GM23338 (cell line): ENCODE results near the gene TSHZ2. TPM values are rescaled to one million over a fixed set of nuclear protein-coding genes. Genes with fewer than 3 reads are reported as not detected.

ENCODE experiments used
- ATAC-seq: fragments of 200-7000 bp; cut with Tn5 transposase; 3 replicates; pipeline ENCODE4 v1.9.1; 2020
- DNase-seq: peaks from one replicate; pipeline ENCODE4 v3.0.0-alpha.2; 2015; ENCODE audit warnings: low spot score
- H2AFZ ChIP-seq: fragments of 200-600 bp; sonication (generic); 2 replicates; pipeline ENCODE4 v1.8.0; 2016; ENCODE audit warnings: antibody characterized with exemption, mild to moderate bottlenecking, moderate library complexity
- H3F3A ChIP-seq: fragments of 200-600 bp; sonication (generic); replicated peaks from 2 replicates; pipeline ENCODE4 v1.8.0; 2017; ENCODE audit warnings: antibody characterized with exemption, mixed run types, low read depth
- H3K27ac ChIP-seq: fragments of 200-600 bp; sonication (generic); 2 replicates; pipeline ENCODE4 v1.6.1; 2016; ENCODE audit warnings: low read depth
- H3K27me3 ChIP-seq: fragments of 200-600 bp; sonication (generic); 2 replicates; pipeline ENCODE4 v1.8.0; 2016; ENCODE audit warnings: mild to moderate bottlenecking, mixed run types, moderate library complexity; ENCODE audit not compliant: insufficient read depth
- H3K36me3 ChIP-seq: fragments of 200-600 bp; sonication (generic); 2 replicates; pipeline ENCODE4 v1.8.0; 2016; ENCODE audit warnings: mild to moderate bottlenecking; ENCODE audit not compliant: insufficient read depth
- H3K4me1 ChIP-seq: fragments of 200-600 bp; sonication (generic); 2 replicates; pipeline ENCODE4 v1.8.0; 2016; ENCODE audit warnings: mild to moderate bottlenecking, moderate library complexity; ENCODE audit not compliant: insufficient read depth
- H3K4me2 ChIP-seq: fragments of 200-600 bp; sonication (generic); 2 replicates; pipeline ENCODE4 v1.7.1; 2017; ENCODE audit warnings: mixed run types
- H3K4me3 ChIP-seq: fragments of 200-600 bp; sonication (generic); 2 replicates; pipeline ENCODE4 v1.6.1; 2016; ENCODE audit warnings: mixed run types
- H3K79me2 ChIP-seq: fragments of 200-600 bp; sonication (generic); replicated peaks from 2 replicates; pipeline ENCODE4 v1.8.0; 2017; ENCODE audit warnings: mild to moderate bottlenecking; ENCODE audit not compliant: insufficient read depth
- H3K9me2 ChIP-seq: fragments of 200-600 bp; sonication (generic); 2 replicates; pipeline ENCODE4 v1.8.0; 2017; ENCODE audit not compliant: insufficient read depth
- H4K20me1 ChIP-seq: fragments of 200-600 bp; sonication (generic); replicated peaks from 2 replicates; pipeline ENCODE4 v1.8.0; 2017; ENCODE audit warnings: mild to moderate bottlenecking; ENCODE audit not compliant: insufficient read depth
- H3K27ac Mint-ChIP-seq: 2 replicates; pipeline ENCODE4 v1.8.0; 2020; ENCODE audit warnings: inconsistent platforms, mild to moderate bottlenecking, moderate library complexity, mixed read lengths
- H3K27me3 Mint-ChIP-seq: 3 replicates; pipeline ENCODE4 v1.8.0; 2022; ENCODE audit warnings: low read depth, mild to moderate bottlenecking, moderate library complexity, mixed read lengths, inconsistent platforms; ENCODE audit not compliant: insufficient read depth, poor library complexity
- H3K36me3 Mint-ChIP-seq: 3 replicates; pipeline ENCODE4 v1.8.0; 2021; ENCODE audit warnings: low read depth, mild to moderate bottlenecking, inconsistent platforms, moderate library complexity, mixed read lengths
- H3K4me1 Mint-ChIP-seq: 3 replicates; pipeline ENCODE4 v1.8.0; 2020; ENCODE audit warnings: mild to moderate bottlenecking, inconsistent platforms, mixed read lengths
- H3K4me3 Mint-ChIP-seq: 3 replicates; pipeline ENCODE4 v1.8.0; 2021; ENCODE audit warnings: moderate library complexity, mild to moderate bottlenecking, inconsistent platforms, mixed read lengths
- H3K9me3 Mint-ChIP-seq: 3 replicates; pipeline ENCODE4 v1.8.0; 2020; ENCODE audit warnings: moderate library complexity, mild to moderate bottlenecking, inconsistent platforms, mixed read lengths
- CREB1 ChIP-seq: fragments of 250-450 bp; sonication (Bioruptor Pico); IDR thresholded peaks from 2 replicates; pipeline ENCODE4 v1.5.0; 2020; ENCODE audit warnings: low read depth, mild to moderate bottlenecking, moderate library complexity
- EZH2phosphoT487 ChIP-seq: fragments of 200-600 bp; sonication (generic); IDR thresholded peaks from one replicate; pipeline ENCODE4 v1.8.1; 2018; ENCODE audit warnings: antibody characterized with exemption; ENCODE audit not compliant: unreplicated experiment
- NANOG ChIP-seq: IDR thresholded peaks from 2 replicates; pipeline ENCODE4 v1.6.1; 2016; ENCODE audit warnings: antibody characterized with exemption, borderline replicate concordance
- POLR2AphosphoS5 ChIP-seq: IDR thresholded peaks from 2 replicates; pipeline ENCODE4 v1.6.1; 2016; ENCODE audit warnings: antibody characterized with exemption, low read depth
- STAT1 ChIP-seq: IDR thresholded peaks from one replicate; pipeline ENCODE4 v1.6.1; 2016; ENCODE audit warnings: antibody characterized with exemption; ENCODE audit not compliant: unreplicated experiment
- ZNF114 ChIP-seq: fragments of 250-450 bp; sonication (Bioruptor Pico); IDR thresholded peaks from 2 replicates; pipeline ENCODE4 v1.5.0; 2020; ENCODE audit warnings: mild to moderate bottlenecking, moderate library complexity
- ZNF331 ChIP-seq: fragments of 250-450 bp; sonication (Bioruptor Pico); IDR thresholded peaks from 2 replicates; pipeline ENCODE4 v1.5.0; 2020; ENCODE audit warnings: low read depth, mild to moderate bottlenecking, moderate library complexity
- ZNF462 ChIP-seq: fragments of 250-450 bp; sonication (Bioruptor Pico); IDR thresholded peaks from 2 replicates; pipeline ENCODE4 v1.5.0; 2020; ENCODE audit warnings: mild to moderate bottlenecking, moderate library complexity
- polyA plus RNA-seq: library from polyadenylated mRNA; unstranded; fragments of >200 nt; fragmentation: Nextera tagmentation; extraction: Ambion mirVana; gene quantifications from 2 replicates; pipeline ENCODE4 v1.2.1, GENCODE V29; 2016
- total RNA-seq: library from RNA; depleted of rRNA; stranded (reverse); fragments of >200 nt; shearing (Covaris generic); gene quantifications from 2 replicates; pipeline ENCODE4 v1.2.3, GENCODE V29; 2014
- TF ChIP-seq, protein P1 (sequence below): IDR thresholded peaks from 2 replicates; pipeline ENCODE4 v1.6.1; 2016; ENCODE audit warnings: antibody characterized with exemption

Gene TSHZ2
- total and polyA plus RNA-seq, 2 experiments from 2014 or later: 0.49 to 1.3 TPM

DNA sequence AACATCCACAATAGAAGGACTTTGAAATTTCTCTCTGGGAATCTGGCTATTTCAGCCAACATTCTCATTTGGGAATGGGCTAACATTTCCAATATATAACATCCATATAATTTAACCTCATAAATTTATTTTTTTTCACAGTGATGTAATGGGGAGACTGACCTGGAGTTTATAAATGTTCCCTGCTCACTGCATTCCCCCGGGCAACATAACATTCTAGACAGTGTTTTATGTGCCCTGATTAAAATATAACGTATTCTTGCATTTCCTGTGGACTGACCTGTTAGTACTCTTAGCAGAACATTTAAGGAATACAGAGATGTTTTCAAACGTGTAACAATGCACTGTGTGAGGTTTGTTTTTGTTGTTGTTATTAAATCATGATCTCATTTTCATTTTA, 20.9 kb downstream of the TSHZ2 start (continued):
- TF ChIP-seq ZNF462 (no peak), CREB1 (CRISPR knock-in tag) (no peak), ZNF114 (CRISPR knock-in tag) (no peak), ZNF331 (CRISPR knock-in tag) (no peak), EZH2phosphoT487 (no peak), NANOG (no peak)
- TF ChIP-seq, protein P1, sequence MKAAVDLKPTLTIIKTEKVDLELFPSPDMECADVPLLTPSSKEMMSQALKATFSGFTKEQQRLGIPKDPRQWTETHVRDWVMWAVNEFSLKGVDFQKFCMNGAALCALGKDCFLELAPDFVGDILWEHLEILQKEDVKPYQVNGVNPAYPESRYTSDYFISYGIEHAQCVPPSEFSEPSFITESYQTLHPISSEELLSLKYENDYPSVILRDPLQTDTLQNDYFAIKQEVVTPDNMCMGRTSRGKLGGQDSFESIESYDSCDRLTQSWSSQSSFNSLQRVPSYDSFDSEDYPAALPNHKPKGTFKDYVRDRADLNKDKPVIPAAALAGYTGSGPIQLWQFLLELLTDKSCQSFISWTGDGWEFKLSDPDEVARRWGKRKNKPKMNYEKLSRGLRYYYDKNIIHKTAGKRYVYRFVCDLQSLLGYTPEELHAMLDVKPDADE: no peak

GRCh38 chr20:52994184-52994970, 22.2 kb downstream of the TSHZ2 start:
- Histone ChIP-seq H3K4me1 (peaks cover 5% of the 10 kb centered on the region), H3K27ac (no peak overlapping the region), H3F3A (no peaks in the 10 kb centered on the region), H3K4me2 (no peak overlapping the region), H3K4me3 (no peak overlapping the region), H3K27me3 (no peaks in the 10 kb centered on the region), H3K36me3 (no peaks in the 10 kb centered on the region), H3K9me2 (0 out of 2 replicates have a peak, but pooled peaks cover 3% of the 10 kb centered on the region), H3K79me2 (no peaks in the 10 kb centered on the region), H2AFZ (no peak overlapping the region), H4K20me1 (no peaks in the 10 kb centered on the region)
- H3K4me1 Mint-ChIP-seq: peaks cover 3% of the 10 kb centered on the region; the same call in 1 of the 3 replicates
- no peaks in the 10 kb centered on the region for H3K36me3 Mint-ChIP-seq
- H3K9me3 Mint-ChIP-seq: no peaks in the 10 kb centered on the region
- no peak for DNase-seq
- no peak overlapping the region for H3K4me3 Mint-ChIP-seq
- no peak overlapping the region; the same call in 1 of the 2 replicates for H3K27ac Mint-ChIP-seq
- H3K27me3 Mint-ChIP-seq: peaks cover 4% of the 10 kb centered on the region
- ATAC-seq: no peak
- no peak for TF ChIP-seq STAT1
- TF ChIP-seq, protein P1: no peak
- no peak for TF ChIP-seq POLR2AphosphoS5
